Ovary (tissue), 9 donors: Measurements from ENCODE around the gene PLXNA2. TPM values are rescaled to one million over a fixed set of nuclear protein-coding genes. Genes with fewer than 3 reads are reported as not detected.

Source experiments
- DNase-seq, 5 donors: peaks; one replicate each; pipeline ENCODE4 v3.0.0-alpha.2; 2019 to 2020
- H3K27ac ChIP-seq, 2 donors: fragments of 200-600 bp; one replicate each; pipeline versions ENCODE4 v1.5.1 to v1.8.0; 2019 to 2022
- H3K27me3 ChIP-seq: fragments of 200-600 bp; one replicate; pipeline ENCODE4 v1.8.0; 2022
- H3K36me3 ChIP-seq: fragments of 200-600 bp; sonication (generic); one replicate; pipeline ENCODE4 v1.5.1; 2019
- H3K4me1 ChIP-seq: one replicate; pipeline ENCODE4 v1.8.1; 2013; ENCODE audit warnings: mild to moderate bottlenecking, moderate library complexity; ENCODE audit not compliant: insufficient read depth
- H3K4me3 ChIP-seq: fragments of 200-600 bp; sonication (generic); one replicate; pipeline ENCODE4 v1.5.1; 2017
- H3K9me3 ChIP-seq, 2 donors: fragments of 200-600 bp in 1 of 2; sonication (generic) in 1 of 2; one replicate each; pipeline versions ENCODE4 v1.5.1 to v1.8.1; 2013 to 2019; ENCODE audit warnings: mild to moderate bottlenecking in 1 of 2, moderate library complexity in 1 of 2
- EP300 ChIP-seq: sonication (generic); formaldehyde crosslinking; IDR thresholded peaks from one replicate; pipeline ENCODE4 v1.6.1; 2017; ENCODE audit warnings: antibody characterized with exemption
- POLR2A ChIP-seq: fragments of 450-650 bp; IDR thresholded peaks from one replicate; pipeline ENCODE4 v1.6.1; 2017; ENCODE audit warnings: antibody characterized with exemption, mild to moderate bottlenecking, moderate library complexity
- WGBS, 3 donors: extraction: QIAGEN DNeasy Blood & Tissue Kit in 1 of 3; methylation state at CpG; one replicate each; pipeline versions ENCODE4 v1.1.5 to v1.1.7; 2013 to 2017; 5-methylcytosine and 5-hydroxymethylcytosine counted together
- intact Hi-C, 4 donors: fragments of 100-400 bp; cut with DNase I; formaldehyde crosslinking; loops; one replicate each; pipeline versions ENCODE4 v1.11.0 to v1.15.1; 2022 to 2023
- polyA plus RNA-seq, 2 donors: library from polyadenylated mRNA; stranded (reverse); fragments of 200-250 nt in 1 of 2; fragments of 350-450 nt in 1 of 2; fragmentation: Illumina TruSeq in 1 of 2; extraction: RNeasy Lipid Tissue Mini Kit (QIAGEN cat#74804) in 1 of 2; gene quantifications; one replicate each; pipeline ENCODE4 v1.2.3, GENCODE V29; 2013 to 2014
- total RNA-seq, 7 donors: library from RNA; depleted of rRNA in 2 of 7; stranded (reverse); fragments of >200 nt in 2 of 7; fragmentation: NEBNext Ultra II Directional in 3 of 7; extraction: Animal tissue kit (Norgen Biotek cat#: 25700) in 3 of 7; gene quantifications; one replicate each; pipeline versions ENCODE4 v1.1.0 to v1.2.4, GENCODE V29; 2016 to 2023
- TF ChIP-seq, protein P1 (sequence below), 3 donors: fragments of 450-650 bp in 2 of 3; fragments of 200-600 bp in 1 of 3; IDR thresholded peaks; one replicate each; pipeline versions ENCODE4 v1.5.1 to v1.8.0; 2016 to 2022; ENCODE audit warnings: antibody characterized with exemption in 3 of 3, mild to moderate bottlenecking in 1 of 3
- donor health status: DM: no; HTN: no; CAD: no; lungs with moderate emphysema.
- donor health status: DM: no; HTN: no; CAD: no.
- donor health status: Bipolar disorder and iron deficiency.
- donor health status: DM: yes; HTN: yes; CAD: no.
- donor health status: DM: no; HTN: no; CAD: no.
- donor health status: DM: yes; HTN: yes; CAD: no.

The PLXNA2 gene
- total and polyA plus RNA-seq, 9 donors: 10.7 to 71.5 (median 44.0) TPM

GRCh38 chr1:208179263-208179816, 64.8 kb downstream of the PLXNA2 start:
- no peaks in the 10 kb centered on the region for H3K36me3 ChIP-seq
- H3K27me3 ChIP-seq: no peaks in the 10 kb centered on the region
- H3K4me3 ChIP-seq: no peak overlapping the region
- peak overlapping the region in 1 of 2 donors; percentile 1 for H3K27ac ChIP-seq
- WGBS, 3 donors: 26 to 52% (median 33%) methylated on average over 6 of the region's 6 CpGs
- TF ChIP-seq EP300 (no peak), POLR2A (no peak)
- TF ChIP-seq, protein P1, sequence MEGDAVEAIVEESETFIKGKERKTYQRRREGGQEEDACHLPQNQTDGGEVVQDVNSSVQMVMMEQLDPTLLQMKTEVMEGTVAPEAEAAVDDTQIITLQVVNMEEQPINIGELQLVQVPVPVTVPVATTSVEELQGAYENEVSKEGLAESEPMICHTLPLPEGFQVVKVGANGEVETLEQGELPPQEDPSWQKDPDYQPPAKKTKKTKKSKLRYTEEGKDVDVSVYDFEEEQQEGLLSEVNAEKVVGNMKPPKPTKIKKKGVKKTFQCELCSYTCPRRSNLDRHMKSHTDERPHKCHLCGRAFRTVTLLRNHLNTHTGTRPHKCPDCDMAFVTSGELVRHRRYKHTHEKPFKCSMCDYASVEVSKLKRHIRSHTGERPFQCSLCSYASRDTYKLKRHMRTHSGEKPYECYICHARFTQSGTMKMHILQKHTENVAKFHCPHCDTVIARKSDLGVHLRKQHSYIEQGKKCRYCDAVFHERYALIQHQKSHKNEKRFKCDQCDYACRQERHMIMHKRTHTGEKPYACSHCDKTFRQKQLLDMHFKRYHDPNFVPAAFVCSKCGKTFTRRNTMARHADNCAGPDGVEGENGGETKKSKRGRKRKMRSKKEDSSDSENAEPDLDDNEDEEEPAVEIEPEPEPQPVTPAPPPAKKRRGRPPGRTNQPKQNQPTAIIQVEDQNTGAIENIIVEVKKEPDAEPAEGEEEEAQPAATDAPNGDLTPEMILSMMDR (IDR thresholded peaks at IDR 0.05): no peak
- intact Hi-C loops: loop anchor here in 1 of 4 donors (2.0 kb wide), 1 partner anchor 13 kb away; no protein-coding TSS in a partner anchor
- DNase-seq: peak; percentile 59 to 73 (median 65)
- H3K9me3 ChIP-seq: no peaks in the 10 kb centered on the region
- H3K4me1 ChIP-seq: peaks cover 34% of the 10 kb centered on the region

GRCh38 chr1:208178091-208178529, 66.1 kb downstream of the PLXNA2 start:
- Histone ChIP-seq H3K27me3 (no peaks in the 10 kb centered on the region), H3K27ac (no peak overlapping the region), H3K4me3 (no peak overlapping the region), H3K36me3 (no peaks in the 10 kb centered on the region), H3K4me1 (peaks cover 33% of the 10 kb centered on the region), H3K9me3 (no peaks in the 10 kb centered on the region)
- intact Hi-C loops: loop anchor here in 1 of 4 donors (2.0 kb wide), 1 partner anchor 15 kb away; no protein-coding TSS in a partner anchor
- DNase-seq: no peak
- 64 to 76% (median 68%) methylated on average over 2 of the region's 2 CpGs for WGBS, 3 donors
- TF ChIP-seq POLR2A (no peak), EP300 (no peak)
- TF ChIP-seq, protein P1 (IDR thresholded peaks at IDR 0.05): no peak

GRCh38 chr1:208177656-208178055, 66.5 kb downstream of the PLXNA2 start:
- TF ChIP-seq, protein P1 (IDR thresholded peaks at IDR 0.05): no peak
- no peak for TF ChIP-seq POLR2A
- no peak for TF ChIP-seq EP300
- H3K9me3 ChIP-seq: no peaks in the 10 kb centered on the region
- peaks cover 29% of the 10 kb centered on the region for H3K4me1 ChIP-seq
- DNase-seq: no peak
- intact Hi-C loops: loop anchor here in 1 of 4 donors (2.0 kb wide), 1 partner anchor 15 kb away; no protein-coding TSS in a partner anchor
- H3K27me3 ChIP-seq: no peaks in the 10 kb centered on the region
- no peak overlapping the region for H3K4me3 ChIP-seq
- WGBS, 3 donors: 51 to 79% (median 70%) methylated on average over 3 of the region's 3 CpGs
- H3K27ac ChIP-seq: no peak overlapping the region
- H3K36me3 ChIP-seq: no peaks in the 10 kb centered on the region

- TF ChIP-seq POLR2A (no peak), EP300 (no peak)
- TF ChIP-seq, protein P1 (IDR thresholded peaks at IDR 0.05): no peak
- intact Hi-C loops: no loop called here
- 88 to 94% (median 93%) methylated on average over 3 of the region's 3 CpGs for WGBS, 3 donors
- H3K9me3 ChIP-seq: no peaks in the 10 kb centered on the region
- peaks cover 25% of the 10 kb centered on the region for H3K4me1 ChIP-seq
- H3K27me3 ChIP-seq: no peaks in the 10 kb centered on the region
- no peak for DNase-seq
- H3K36me3 ChIP-seq: no peaks in the 10 kb centered on the region
- H3K4me3 ChIP-seq: no peak overlapping the region
- no peak overlapping the region for H3K27ac ChIP-seq
These were observed 67.5 kb downstream of the PLXNA2 start for GRCh38 chr1:208176649-208177048.
